MV-4-11 (cell line): ENCODE measurements around the gene OIT3.

Experiments used
- DNase-seq: peaks from one replicate; lab custom pipeline; 2025; lab: John Stamatoyannopoulos, UW

The OIT3 gene

GRCh38 chr10:72952189-72952588, 58.6 kb downstream of the OIT3 start:
- no peak for DNase-seq

- no peak for DNase-seq
These were observed 59.2 kb downstream of the OIT3 start for GRCh38 chr10:72952642-72953158.

GRCh38 chr10:72953687-72954086, 60.1 kb downstream of the OIT3 start:
- no peak for DNase-seq

- no peak for DNase-seq
These were observed 60.7 kb downstream of the OIT3 start for GRCh38 chr10:72954230-72954595.

GRCh38 chr10:72954596-72955554, 61.3 kb downstream of the OIT3 start, which contains the start of gene PLA2G12B:
Gene PLA2G12B (minus strand): TSS chr10:72954806. CDS start chr10:72954685, 121 bp downstream.
- DNase-seq = no peak

GRCh38 chr10:72956001-72956400, 62.5 kb downstream of the OIT3 start:
- DNase-seq = no peak

- no peak for DNase-seq
These were observed 83.3 kb downstream of the OIT3 start for GRCh38 chr10:72976886-72977285.

- no peak for DNase-seq
These were observed 86.2 kb downstream of the OIT3 start for GRCh38 chr10:72979709-72980108.

GRCh38 chr10:72980348-72980747, 86.8 kb downstream of the OIT3 start:
- no peak for DNase-seq

GRCh38 chr10:72981028-72981881, 87.7 kb downstream of the OIT3 start:
- DNase-seq = no peak

GRCh38 chr10:72981882-72982529, 88.5 kb downstream of the OIT3 start:
- no peak for DNase-seq
